Upper lobe of right lung (tissue), 1 donor: Measurements from ENCODE around the gene ADORA2A. TPM values are rescaled to one million over a fixed set of nuclear protein-coding genes. Genes with fewer than 3 reads are reported as not detected.

Source experiments
- ATAC-seq: fragments of 200-7000 bp; cut with Tn5 transposase; one replicate; pipeline ENCODE4 v1.9.1; 2020; ENCODE audit warnings: mild to moderate bottlenecking, moderate library complexity
- DNase-seq: peaks from one replicate; pipeline ENCODE4 v3.0.0-alpha.2; 2020
- H3K27ac ChIP-seq: fragments of 200-600 bp; one replicate; pipeline ENCODE4 v1.8.0; 2022
- H3K27me3 ChIP-seq: fragments of 200-600 bp; one replicate; pipeline ENCODE4 v1.8.0; 2022; ENCODE audit warnings: mild to moderate bottlenecking
- H3K36me3 ChIP-seq: fragments of 200-600 bp; one replicate; pipeline ENCODE4 v1.8.0; 2022
- H3K4me1 ChIP-seq: fragments of 200-600 bp; one replicate; pipeline ENCODE4 v1.8.0; 2022
- H3K4me3 ChIP-seq: fragments of 200-600 bp; one replicate; pipeline ENCODE4 v1.8.0; 2022; ENCODE audit warnings: mild to moderate bottlenecking
- H3K9me3 ChIP-seq: fragments of 200-600 bp; one replicate; pipeline ENCODE4 v1.8.0; 2022
- intact Hi-C: fragments of 100-400 bp; cut with DNase I; formaldehyde crosslinking; loops from one replicate; pipeline ENCODE4 v1.11.0; 2022
- total RNA-seq: library from RNA; stranded (reverse); fragmentation: NEBNext Ultra II Directional; extraction: Animal tissue kit (Norgen Biotek cat#: 25700); gene quantifications from one replicate; pipeline ENCODE4 v1.2.1, GENCODE V29; 2021
- TF ChIP-seq, protein P1 (sequence below): fragments of 200-600 bp; IDR thresholded peaks from one replicate; pipeline ENCODE4 v1.8.0; 2022; ENCODE audit warnings: antibody characterized with exemption
- donor health status: DM: no; HTN: yes; CAD: no; lungs with severe emphysema.

Gene ADORA2A
- total RNA-seq, 1 donor from 2014 or later: 17.2 TPM

DNA sequence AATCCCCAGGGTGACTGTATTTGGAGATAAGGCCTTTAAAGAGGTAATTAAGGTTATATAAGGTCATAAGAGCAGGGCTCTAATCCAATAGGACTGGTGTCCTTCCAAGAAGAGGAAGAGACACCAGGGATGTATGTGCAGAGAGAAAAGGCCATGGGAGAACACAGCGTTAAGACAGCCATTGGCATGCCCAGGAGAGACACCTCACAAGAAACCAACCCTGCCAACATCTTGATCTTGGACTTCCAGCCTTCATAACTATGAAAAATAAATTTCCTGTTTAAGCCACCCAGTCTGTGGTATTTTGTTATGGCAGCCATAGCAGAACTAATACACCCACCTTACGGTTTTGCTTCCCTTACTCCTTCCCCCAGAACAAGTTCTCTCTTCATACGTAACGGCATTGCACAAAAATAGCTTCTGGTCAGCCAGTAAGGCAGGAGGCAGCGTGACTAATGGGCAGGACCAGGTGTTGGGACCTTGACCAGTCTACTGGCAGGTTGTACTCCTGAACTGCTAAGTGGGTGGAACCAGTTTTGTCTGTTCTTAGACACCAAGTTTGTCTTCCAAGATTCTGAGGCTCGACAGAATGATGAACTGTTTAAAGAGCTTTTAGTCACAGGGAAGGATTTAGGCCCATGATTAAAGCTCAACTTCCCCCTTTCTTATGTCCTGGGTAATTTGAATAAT, 35.8 kb downstream of the ADORA2A start:
- DNase-seq (no peak), ATAC-seq (peak; percentile 67)
- TF ChIP-seq, protein P1, sequence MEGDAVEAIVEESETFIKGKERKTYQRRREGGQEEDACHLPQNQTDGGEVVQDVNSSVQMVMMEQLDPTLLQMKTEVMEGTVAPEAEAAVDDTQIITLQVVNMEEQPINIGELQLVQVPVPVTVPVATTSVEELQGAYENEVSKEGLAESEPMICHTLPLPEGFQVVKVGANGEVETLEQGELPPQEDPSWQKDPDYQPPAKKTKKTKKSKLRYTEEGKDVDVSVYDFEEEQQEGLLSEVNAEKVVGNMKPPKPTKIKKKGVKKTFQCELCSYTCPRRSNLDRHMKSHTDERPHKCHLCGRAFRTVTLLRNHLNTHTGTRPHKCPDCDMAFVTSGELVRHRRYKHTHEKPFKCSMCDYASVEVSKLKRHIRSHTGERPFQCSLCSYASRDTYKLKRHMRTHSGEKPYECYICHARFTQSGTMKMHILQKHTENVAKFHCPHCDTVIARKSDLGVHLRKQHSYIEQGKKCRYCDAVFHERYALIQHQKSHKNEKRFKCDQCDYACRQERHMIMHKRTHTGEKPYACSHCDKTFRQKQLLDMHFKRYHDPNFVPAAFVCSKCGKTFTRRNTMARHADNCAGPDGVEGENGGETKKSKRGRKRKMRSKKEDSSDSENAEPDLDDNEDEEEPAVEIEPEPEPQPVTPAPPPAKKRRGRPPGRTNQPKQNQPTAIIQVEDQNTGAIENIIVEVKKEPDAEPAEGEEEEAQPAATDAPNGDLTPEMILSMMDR: no peak
- Histone ChIP-seq H3K9me3 (no peaks in the 10 kb centered on the region), H3K4me1 (peaks cover 35% of the 10 kb centered on the region), H3K36me3 (no peaks in the 10 kb centered on the region), H3K27ac (no peak overlapping the region), H3K4me3 (no peak overlapping the region), H3K27me3 (no peaks in the 10 kb centered on the region)
- intact Hi-C loops: no loop called here

DNA sequence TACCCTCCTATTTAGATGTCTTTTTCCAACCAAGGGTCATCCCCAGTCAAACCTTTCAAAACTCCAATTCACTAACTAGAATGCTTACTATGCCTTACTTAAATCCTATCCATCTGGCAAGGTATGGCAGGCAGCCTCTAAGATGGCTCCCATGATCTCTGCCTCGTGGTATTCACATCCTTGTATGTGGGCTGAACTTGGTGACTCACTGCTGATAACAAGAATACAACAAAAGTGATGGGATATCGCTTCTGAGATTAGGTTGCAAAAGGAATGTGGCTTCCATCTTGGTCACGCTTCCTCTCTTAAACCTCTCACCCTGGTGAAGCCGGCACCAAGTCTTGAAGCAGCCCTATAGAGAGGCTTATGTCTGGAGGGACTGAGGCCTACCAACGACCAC, 38.2 kb downstream of the ADORA2A start:
- Histone ChIP-seq H3K36me3 (no peaks in the 10 kb centered on the region), H3K27ac (no peak overlapping the region), H3K9me3 (no peaks in the 10 kb centered on the region), H3K4me1 (peaks cover 27% of the 10 kb centered on the region), H3K27me3 (no peaks in the 10 kb centered on the region), H3K4me3 (no peak overlapping the region)
- intact Hi-C loops: no loop called here
- DNase-seq: no peak
- ATAC-seq: no peak
- TF ChIP-seq, protein P1: no peak

DNA sequence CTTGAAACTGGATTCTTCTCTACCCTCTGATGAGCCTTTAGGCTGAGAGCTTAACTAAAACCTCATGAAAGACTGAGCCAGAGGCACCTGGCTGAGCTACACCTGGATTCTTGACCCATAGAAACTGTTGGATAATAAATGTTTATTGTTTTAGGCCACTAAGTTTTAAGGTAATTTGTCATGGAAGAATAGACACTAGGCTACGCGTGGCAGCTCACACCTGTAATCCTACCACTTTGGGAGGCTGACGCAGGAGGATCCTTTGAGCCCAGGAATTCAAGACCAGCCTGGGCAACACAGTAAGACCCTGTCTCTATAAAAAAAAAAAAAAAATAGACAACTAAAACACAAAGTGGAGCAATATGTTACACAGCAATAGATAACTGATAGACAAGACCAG, 38.6 kb downstream of the ADORA2A start:
- DNase-seq (no peak), ATAC-seq (no peak)
- Histone ChIP-seq H3K4me1 (peaks cover 25% of the 10 kb centered on the region), H3K9me3 (no peaks in the 10 kb centered on the region), H3K36me3 (no peaks in the 10 kb centered on the region), H3K4me3 (no peak overlapping the region), H3K27me3 (no peaks in the 10 kb centered on the region), H3K27ac (no peak overlapping the region)
- TF ChIP-seq, protein P1: no peak
- intact Hi-C loops: no loop called here

DNA sequence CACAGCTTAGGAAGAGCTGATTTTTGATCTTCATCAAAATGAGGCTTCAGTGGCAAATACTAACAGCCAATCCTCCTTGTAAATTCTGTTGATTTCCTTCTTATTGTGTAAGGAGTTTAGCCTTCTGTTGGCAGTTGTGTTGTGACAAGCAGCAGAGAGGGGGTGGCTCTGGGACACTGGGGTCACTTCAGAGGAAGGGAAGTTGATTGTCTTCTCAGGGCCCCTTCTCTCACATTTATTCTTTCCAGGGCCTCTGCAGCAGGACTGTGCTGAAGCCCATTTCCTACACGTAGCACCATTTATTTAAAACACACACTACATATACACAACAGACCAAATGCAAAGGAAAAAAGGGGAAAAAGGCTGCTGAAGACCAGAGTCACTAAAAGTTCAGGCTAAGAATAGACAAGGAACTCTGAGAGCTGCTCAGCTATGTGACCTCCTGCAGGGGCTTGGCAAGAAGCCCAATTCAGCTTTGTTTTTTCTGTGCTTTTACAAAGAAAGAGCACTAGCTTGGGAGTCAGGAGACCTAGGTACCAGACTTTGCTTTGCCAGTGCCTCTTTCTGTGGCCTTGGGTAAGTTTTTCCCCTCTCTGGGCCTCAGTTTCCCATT, 39.4 kb downstream of the ADORA2A start:
- DNase-seq: no peak
- ATAC-seq: peak; percentile 53
- no peaks in the 10 kb centered on the region for H3K9me3 ChIP-seq

DNA sequence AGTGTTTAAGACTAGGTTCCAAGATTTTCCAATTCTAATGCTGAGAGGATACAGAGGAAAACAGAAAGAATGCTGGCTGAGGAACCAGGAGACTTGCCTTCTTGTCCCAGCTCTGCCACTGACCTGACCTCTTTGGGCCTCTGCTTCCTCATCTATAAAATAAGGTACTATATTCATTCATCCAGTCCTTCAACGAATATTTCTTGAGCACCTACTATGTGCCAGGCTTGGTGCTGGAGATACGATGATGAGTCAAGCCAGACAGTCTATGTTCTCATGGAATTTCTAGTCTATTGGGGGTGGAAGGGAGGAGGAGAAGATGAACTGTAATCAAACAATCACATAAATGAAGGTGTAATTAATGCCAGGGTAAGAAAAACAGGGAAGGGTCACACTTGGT, 39.9 kb downstream of the ADORA2A start:
- DNase-seq (no peak), ATAC-seq (no peak)
- peak overlapping the region; percentile 44 for H3K27ac ChIP-seq
- no peaks in the 10 kb centered on the region for H3K9me3 ChIP-seq
- no peak overlapping the region for H3K4me3 ChIP-seq
- H3K4me1 ChIP-seq: peaks cover 25% of the 10 kb centered on the region
- intact Hi-C loops: no loop called here
- TF ChIP-seq, protein P1: no peak
- H3K27me3 ChIP-seq: no peaks in the 10 kb centered on the region
- no peaks in the 10 kb centered on the region for H3K36me3 ChIP-seq

More for the DNA sequence above, 39.4 kb downstream of the ADORA2A start:
- intact Hi-C loops: no loop called here
- Histone ChIP-seq H3K27ac (peak overlapping the region; percentile 44), H3K27me3 (no peaks in the 10 kb centered on the region), H3K4me1 (peaks cover 25% of the 10 kb centered on the region), H3K36me3 (no peaks in the 10 kb centered on the region), H3K4me3 (no peak overlapping the region)
- TF ChIP-seq, protein P1: no peak
